Activated gamma-delta T cell treated with Interleukin-2 at 50 U/mL for 16 hours (primary cell): ENCODE results near the gene SMTN.
"Not testable (repeated sequence)": the region's sequence is repeated elsewhere in the genome, so short reads cannot be mapped to it uniquely, and the experiment has no call there.

Experiments
- DNase-seq: peaks from one replicate; pipeline ENCODE4 v3.0.0-alpha.2; 2020

Gene SMTN

DNA sequence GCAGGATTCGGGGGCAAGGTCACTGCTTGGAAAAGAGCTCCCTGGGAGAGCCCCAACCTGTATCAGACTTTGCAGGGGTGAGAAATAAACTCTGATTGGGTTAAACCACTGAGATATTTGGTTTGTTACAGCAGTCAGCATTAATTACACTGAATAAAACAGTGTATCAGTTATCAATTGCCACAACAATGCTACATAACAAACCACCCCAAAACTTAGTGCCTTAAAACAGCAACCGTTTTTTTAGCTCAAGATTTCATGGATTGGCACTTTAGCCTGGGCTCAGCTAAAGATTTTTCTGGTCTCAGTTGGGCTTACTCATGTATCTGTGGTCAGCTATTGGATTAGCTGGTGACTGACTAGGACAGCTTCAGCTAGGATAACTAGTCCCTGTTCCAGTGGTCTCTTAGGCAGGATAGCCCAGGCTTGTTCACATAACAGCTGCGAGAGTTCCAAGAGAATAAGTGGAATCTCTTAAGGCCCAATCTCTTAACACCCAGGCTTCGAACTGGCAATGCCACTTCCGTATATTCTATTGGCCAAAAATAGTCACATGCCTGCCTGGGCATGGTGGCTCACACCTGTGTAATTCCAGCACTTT, 7.5 kb upstream of the SMTN start:
- DNase-seq: not testable (repeated sequence)

DNA sequence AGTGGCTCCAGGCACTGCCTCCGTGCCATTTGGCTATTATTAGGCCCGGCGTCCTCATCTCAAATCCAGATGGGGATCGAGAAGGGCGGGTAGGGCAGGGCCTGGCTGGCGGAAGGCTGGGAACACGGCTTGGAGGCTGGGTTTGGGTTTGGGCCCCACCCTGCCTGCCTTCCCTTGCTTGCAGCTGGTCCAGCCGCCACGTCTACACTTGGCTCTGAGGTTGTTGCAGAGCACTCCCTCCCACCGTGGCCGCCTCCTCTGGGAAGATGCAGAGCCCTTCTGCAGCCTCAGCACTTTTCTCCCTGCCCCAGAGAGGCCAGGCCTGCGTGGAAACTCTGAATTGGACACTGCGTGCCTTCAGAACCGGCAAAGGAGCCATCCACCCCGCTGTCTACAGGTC, 5.2 kb upstream of the SMTN start:
- no peak for DNase-seq

DNA sequence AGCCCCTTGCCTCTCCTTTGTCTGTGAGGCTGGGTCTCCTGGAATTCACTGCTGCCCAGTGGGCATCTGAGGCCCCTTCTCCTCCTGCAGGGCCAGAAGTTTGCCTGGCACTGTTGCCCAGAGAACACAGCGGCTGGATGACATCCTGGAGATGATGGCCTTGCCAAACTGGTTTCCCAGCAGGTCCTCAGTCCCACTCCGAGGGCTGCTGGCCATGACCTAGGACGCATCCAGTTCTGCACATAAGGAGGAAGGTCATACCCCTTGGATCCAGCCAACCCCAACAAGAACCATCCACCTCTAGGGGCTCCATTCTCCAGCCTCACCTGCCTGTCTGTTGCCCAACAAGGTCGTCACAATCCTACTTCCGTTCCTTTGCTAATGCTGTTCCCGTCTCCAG, 3.4 kb upstream of the SMTN start:
- no peak for DNase-seq

DNA sequence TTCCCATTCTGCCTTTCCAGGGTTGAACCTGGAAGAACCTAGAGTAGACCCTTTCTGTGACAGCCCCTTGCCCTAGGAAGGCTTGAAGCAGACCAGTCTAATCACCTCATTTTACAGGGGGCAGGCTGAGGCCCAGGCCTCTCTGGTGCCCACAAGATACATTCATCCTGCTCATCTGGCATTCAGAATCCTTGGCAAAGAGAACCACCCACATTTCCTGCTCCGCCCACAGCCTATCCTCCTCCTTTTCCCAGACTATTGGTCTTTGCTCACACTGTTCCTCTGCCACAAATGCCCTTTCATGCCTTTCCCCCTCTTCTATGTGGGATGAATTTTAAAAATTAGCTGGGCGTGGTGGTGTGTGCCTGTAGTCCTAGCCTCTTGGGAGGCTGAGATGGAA, 2.7 kb upstream of the SMTN start:
- not testable (repeated sequence) for DNase-seq

DNA sequence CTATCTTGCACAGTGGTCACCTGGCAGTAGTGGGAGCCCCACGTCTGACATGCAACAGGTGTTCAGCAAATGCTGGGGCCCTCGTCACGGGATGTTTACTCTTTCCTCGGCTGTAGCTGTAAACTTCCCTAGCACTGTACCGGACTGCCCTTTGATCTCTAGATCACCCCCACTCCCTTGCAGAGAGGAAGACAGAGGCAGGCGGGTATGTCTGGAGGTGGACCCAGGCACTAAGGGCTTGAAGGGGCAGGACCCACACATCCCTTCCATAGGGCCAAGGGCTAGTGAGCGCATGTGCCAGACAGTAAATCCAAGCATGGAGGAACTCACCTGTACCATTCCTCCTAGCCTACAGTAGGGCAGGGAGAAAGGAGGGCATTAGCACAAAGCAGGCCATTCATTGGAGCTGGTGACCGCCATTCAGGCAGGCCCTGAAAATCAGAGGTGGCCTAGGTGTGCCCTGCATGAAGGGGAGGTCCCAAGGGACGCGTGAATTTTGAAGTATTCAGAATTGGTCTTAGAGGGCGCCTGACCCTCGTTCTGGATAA, 1.9 kb upstream of the SMTN start:
- no peak for DNase-seq

DNA sequence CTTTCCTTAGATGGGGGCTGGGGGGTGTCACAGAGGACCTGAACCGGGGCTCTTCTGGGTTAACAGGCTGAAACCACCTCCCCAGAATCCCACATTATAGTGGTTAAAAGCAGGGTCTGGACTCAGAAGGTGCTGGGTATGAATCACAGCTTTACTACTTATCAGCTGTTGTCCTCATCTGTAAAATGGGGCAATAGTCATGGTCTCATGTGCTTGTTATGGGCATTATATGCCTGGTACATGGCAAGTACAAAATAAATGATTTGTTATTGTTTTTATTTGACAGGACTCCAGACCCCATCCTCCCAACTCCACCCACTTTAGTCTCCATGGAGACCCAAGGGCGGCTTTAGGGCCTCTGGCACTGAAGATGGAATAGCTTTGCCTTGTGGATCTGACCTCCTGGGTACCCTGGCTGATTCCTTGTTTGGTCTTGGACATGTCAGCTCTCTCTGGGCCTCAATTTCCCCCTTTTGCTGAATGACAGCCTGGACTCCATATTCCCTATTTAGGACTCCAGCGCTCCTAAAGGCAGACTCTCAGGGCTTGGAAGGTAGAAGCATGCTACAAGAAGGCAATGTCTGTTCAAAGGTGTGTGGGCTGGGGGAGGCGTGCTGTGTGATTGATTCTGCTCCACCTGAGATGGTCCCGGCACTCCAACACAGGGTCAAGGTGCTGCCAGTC, 812 bp upstream of the SMTN start:
- DNase-seq: no peak

DNA sequence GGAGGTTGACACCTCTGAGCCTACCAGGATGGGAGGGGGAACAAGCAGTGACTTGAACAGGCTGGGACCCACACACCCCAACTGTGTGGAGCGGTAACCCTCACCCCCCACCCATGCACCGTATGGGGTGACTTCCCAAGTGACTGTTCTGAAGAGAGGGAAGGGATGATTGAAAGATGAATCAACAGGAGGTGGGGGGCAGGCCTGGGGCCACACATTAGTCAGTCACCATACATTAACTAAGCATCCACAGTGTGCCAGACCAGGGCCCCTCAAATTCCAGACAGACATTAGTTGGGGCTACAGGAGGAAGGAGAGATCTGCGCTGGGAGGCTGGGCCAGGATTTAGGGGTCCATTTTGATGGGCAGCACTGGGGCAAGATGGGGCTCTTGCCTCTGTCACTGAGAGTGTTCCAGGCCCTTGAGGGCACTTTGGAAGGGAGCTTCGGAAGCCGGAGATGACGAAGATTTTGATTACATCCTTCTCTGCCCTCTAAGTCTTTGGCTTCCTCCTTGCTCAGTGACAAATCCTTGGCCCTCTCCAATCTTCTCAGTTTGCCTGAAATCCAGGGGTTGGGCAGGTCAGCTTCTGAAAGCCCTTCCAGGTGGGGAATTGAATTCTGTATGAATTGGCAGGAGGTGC, 966 bp downstream of the SMTN start:
- no peak for DNase-seq

DNA sequence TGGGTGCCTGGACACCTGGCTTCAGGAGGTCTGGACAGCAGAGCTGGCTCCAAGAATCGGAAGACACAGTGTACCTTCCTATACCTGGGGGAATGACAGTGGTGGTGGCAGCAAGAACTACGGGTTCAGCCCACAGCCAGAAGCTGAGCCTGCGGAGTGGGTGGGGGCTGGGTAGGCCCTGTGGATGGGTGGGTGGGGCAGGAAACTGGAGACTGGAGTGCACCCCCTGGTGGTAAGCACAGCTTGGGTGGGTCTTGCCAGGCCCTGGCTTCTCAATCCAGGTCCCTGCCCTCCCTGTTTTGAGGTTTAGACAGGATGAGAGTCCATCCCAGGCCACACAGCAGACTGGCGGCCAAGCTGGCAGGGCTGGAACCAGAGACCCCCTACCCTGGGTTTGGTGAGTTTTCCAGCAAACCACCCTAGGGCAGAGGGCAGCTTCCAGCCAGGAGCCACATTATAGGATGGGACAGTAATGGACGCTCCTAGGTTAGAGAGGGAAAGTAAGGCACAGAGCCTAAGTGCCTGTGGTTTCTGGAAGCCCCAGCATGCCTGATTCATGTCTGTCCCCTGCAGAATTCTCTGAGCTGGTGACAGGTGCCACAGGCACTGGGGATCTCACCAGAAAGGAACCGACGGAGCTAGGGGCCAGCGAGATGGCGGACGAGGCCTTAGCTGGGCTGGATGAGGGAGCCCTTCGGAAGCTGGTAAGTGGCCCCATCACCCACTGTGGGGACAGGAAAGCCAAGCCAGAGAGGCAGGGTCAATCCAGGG, 1.7 kb downstream of the SMTN start:
- DNase-seq: peak; percentile 28

DNA sequence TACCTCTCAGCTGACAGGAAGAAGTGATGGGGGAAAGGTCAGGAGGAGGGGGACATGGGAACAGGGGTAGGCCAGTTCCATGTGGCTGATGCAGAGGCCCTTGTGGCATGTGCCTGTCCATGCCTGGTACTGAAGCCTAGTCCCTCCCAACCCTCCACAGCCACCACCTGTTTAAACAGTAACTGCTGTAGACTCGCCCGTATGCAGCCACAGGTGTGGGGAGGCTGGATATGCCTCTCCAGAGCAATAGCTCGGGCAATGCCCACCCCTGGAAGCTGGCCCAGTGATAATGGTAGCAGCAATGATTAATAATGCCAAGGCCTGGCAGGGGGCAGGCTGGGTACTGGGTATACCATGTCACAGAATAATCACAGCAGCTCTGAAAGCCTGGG, 2.3 kb downstream of the SMTN start:
- no peak for DNase-seq

DNA sequence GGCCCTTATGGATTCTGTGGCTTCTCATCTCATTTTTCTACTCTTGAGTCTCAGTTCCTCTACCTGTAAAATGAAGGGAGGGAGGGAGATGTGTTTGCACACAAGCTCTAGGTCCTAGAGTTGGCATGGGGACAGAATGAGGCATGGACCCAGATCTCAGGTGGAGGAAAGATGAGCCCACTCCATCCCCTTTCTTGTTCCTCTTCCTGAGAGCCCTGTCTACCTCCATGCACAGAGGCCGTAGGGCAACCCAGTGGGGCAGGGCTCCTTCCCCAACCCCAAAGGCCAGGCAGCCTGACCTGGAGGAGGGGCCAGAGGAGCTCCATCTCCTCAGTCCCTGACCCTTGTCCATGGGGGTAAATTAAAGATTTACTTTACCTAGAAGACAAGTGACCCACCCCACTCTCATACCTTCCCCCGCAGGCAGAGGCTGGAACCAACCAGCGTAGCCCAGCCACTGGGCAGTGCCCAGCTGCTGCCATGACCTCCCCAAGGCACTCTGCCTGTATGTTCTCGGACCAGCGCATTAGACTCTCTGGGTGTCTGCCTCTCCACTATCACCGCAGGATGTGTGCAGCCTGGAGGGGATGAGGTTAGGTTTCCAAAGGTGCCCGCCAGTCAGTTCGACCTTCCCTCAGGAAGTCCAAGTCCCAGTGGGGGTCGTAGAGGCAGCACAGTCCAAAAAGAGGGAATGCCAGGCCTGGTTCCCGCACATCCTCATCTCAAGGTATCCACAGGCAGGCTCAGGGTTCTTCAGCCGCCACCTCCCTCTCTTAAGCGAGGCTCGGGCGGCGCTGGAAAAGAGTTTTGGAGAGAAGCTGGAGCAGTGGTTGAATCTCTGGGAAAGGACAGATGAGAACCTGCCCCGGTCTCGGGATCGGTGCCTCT, 3.0 kb downstream of the SMTN start:
- DNase-seq: no peak

DNA sequence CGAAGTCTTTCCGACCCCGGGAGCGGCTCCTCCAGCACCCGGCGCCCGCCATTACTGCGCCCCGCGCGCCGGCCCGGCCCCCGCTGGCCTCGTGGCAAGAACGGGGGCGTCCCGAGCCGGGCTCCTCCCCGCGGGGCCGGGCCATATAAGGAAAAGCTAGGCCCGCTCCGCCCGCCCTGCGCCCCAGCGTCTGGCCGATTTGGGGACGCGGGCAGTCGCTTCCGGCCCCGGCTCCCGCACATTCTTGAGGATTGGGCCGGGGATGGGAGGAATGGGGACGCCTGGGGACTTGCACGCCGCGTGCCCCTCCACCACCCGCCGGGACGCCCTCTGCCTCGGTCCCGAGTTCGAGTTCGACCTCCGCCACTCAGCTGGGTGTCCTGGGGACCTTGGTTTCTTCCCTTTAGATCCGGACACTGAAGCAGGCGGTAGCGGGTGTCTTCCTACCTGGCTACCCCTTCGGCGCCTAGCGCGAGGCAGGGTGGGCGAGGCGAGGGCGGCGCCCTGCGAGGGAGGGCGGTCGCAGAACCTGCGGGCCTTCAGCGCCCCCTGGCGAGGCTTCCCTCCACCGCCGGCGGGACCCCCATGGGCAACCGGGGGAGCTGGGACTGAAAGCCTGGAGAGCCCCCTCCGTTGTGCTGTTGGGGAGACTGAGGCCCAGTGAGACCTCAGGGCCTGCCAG, 3.8 kb downstream of the SMTN start:
- DNase-seq: peak; percentile 84

DNA sequence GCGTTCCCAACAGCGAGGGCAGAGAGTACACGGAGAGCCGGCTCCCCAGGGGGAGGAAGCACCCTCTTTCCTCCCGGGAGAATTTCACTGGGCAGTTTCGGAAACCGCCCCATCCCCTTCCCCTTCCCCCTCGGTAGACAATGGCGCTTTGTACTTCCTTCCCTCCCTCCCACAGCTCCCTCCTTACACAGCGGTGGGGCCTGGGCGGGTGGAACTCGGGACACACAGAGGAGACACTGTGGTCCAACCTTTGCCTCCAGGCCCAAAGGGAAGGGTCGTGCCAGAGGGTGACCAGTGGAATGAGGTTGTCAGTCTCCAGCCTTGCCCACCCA, 4.3 kb downstream of the SMTN start:
- DNase-seq: no peak

DNA sequence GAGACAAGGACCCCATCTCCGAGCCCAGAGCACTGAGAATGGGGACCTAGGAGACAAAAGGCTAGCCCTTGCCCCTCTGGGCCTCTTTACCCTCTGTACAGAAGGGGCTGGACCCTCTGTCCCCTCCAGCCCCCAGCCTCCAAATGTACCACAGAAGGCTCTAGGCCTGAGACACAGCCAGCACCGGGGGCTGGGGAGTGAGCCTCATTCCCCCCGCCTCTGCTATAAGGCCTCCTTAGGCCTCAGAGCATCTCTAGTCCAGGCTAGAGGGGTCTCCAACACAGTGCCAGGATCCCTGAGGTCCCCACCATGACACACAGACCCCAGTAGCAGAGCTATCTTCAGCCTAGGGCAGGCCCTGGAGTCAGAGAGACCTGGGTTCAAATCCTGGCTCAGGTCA, 4.8 kb downstream of the SMTN start:
- DNase-seq: no peak

DNA sequence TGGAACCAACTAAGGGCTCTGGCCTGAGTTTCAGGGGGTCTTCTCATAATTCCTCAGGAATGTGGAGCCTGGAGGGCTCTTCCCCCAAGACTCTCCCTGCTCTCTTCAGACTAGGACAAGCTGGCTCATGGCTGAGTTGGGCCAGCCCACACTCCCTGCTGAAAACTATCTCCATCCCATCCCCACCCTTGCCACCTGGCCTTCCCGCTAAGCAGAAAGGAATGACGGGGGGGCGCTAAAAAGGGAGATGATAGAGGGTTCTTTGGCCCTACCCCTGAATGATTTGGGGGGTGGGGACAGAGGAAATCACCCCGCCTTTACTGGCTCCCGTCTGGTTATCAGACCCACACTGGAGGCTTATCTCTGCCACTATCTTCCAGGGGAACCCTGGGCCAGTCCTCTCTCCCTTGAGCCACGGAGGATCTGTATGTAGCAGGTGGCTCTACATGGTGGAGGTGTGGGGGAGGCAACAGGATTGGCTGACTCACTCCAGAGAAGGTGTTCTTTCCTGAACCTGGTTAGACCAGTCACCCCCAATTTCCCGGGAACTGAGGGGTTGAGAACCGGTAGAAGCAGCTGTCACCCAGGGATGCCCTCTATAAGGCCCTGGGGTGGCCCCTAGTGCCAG, 5.7 kb downstream of the SMTN start:
- DNase-seq: no peak

DNA sequence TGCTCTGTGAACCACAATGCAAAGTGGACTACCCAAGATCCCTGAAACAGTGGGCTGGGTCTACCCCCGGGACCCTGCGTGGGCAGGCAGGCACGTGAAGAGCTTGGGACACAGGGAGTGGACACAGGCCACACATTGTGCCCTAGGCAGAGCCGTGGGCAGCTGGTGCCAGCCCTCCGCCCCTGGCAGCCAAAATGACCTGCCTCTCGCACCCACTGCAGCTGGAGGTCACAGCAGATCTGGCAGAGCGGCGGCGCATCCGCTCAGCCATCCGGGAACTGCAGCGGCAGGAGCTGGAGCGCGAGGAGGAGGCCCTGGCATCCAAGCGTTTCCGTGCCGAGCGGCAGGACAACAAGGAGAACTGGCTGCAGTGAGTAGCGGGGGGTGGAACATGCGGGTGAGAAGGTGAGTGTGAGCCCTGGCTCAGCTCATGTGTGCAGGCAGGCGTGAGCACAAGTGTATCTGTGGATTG, 6.7 kb downstream of the SMTN start:
- no peak for DNase-seq

DNA sequence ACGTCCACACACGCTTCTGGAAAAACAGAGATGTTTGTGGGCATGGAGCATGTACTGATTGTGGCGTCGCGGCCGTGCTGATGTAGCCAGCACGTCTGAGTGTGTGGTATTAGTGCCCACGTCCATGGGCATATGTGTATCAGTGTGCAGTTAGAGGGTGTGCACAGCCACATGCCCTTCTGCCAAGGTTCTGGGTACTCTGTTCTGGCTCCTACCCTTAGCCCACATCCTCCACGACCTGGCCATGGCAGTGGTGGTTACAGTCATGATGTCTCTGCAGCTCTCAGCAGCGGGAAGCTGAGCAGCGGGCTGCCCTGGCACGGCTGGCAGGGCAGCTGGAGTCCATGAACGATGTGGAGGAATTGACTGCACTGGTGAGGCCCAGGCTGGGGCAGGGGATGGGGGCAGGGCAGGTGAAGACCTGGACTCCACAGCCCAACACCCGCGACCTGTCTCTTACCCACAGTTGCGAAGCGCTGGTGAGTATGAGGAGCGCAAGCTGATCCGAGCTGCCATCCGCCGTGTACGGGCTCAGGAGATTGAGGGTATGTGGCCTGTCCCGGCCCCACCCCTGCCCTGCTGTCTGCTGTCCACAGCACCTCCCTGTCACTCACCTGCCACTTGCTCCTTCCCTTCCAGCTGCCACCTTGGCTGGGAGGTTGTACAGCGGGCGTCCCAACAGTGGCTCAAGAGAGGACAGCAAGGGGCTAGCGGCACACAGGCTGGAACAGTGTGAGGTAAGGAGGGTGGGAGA, 7.3 kb downstream of the SMTN start:
- DNase-seq: no peak

DNA sequence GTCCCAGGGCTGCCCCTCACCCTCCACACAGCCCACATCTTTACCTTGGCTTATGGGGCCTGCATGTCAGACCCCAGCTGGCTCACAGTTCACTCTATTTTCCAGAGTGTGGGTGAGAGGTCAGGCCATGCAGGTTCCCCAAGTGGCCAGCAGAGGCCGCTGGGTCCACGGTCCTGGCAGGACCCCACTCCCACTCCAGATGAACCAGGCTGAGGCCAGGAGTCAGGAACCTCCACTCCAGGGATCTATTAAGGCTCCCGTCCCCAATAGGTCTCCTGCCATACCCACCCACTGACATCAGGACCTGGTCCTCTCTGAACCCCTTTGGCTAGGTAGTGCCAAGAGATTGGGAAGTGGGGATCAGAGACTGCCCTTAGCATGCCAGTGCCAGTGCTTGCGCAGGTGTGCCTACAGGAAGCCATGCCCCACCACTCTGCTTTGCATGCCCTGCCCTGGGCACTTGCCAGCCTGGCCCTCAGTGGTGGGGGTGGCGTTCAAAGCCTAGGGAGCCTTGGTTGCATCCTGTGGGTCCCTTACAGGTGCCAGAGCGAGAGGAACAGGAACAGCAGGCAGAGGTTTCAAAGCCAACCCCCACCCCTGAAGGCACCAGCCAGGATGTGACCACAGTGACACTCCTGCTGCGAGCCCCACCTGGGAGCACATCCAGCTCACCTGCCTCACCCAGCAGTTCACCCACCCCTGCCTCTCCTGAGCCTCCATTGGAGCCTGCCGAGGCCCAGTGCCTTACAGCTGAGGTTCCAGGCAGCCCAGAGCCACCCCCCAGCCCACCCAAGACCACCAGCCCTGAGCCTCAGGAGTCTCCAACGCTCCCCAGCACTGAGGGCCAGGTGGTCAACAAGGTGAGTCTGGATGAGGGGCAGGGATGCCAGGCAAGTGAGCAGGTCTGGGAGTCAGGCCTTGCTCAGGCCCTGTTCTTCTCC, 8.3 kb downstream of the SMTN start:
- DNase-seq: peak; percentile 27

DNA sequence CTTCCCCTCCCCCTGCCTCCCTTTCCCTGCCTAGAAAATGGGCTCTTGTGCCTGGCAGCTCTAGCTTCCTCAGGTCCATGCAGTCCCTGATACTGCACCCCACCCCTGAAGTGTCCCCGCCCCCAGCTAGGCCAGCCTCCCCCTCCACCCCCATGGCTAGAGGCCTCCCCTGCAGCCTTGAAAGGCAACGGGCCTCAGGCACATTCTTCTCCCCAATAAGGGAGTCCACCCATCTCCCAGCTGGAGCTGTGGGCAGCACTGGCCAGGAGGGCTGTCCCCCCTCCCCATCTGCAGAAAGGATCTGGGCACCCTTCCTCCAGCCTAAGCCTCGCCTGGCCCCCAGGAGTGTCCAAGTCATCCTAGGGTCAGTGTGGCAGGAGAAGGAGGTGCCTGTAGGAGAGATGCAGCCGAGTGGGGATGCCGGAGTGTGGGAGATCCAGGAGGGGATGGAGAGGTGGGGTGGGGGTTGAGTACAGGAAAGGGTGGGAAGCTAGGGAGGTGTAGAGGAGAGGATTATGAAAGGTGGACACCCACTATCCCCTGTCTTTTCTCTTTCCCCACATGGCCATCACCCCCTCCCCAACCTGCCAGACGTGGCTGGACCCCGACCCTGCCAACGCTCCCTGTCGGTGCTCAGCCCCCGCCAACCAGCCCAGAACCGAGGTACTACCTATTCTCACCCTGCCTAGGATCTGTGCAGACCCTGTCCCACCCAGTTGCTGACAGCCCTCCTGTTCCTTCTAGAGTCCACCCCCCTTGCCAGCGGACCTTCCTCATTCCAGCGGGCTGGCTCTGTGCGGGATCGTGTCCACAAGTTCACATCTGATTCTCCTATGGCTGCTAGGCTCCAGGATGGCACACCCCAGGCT, 9.3 kb downstream of the SMTN start:
- no peak for DNase-seq
